ENCODE measurements around the gene LGR4. TPM values are rescaled to one million over a fixed set of nuclear protein-coding genes. Genes with fewer than 3 reads are reported as not detected.
A peak's percentile ranks its signal among the peaks of the same experiment; 100 is the strongest.

LGR4 gene
- total and polyA plus RNA-seq, 2 of the 13 experiments (the other 11 are each of a cell fraction or from before 2014, with no cell fraction given), result 42.1 to 68.7 TPM

DNA sequence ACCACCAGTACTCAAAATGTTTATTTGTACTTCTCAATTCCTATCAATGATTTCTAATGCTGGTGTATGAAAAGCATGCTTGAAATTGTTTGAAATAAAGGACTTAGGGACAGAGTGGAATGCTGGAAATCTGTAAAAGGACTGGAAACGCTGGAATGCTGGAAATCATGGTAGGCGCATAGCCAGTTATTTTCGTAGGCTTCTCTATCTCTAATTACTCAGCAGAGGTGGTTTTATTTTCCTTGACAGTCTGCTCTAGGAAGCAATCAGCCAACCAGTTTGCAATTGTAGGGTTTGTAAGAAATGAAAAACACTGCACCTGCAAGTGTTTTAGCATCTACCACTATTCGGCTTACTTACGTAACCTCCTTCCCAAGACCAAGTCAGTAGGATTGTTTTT is 33.2 kb upstream of the LGR4 start:
- peaks cover 46% of the 10 kb centered on the region for H3K79me2 ChIP-seq (ENCODE audit: insufficient read depth, low read length)
- H3K27ac ChIP-seq (ENCODE audit: extremely low read length, insufficient read depth, low read length), result peak overlapping the region; percentile 93
- POLR2A ChIA-PET, result no interaction called here
- DNase-seq (ENCODE audit: low spot score), result peak; percentile 4
- peaks cover 1 to 3% of the 10 kb centered on the region in 2 experiments; a peak in 3 of 5 replicates for H3K36me3 ChIP-seq (replicated peaks in 1 of 2; ENCODE audit: control insufficient read depth in 1 of 2, insufficient read depth in 2 of 2, low read length in 2 of 2)
- H3K4me2 ChIP-seq (ENCODE audit: low read depth, low read length), result peak overlapping the region; percentile 83
- in situ Hi-C loops (cut with HindIII; ENCODE audit: extremely low pct_ligation_motif_present, low pct_unique_long_range_greater_than_20kb) (no loop called here), intact Hi-C loops (cut with micrococcal nuclease; ENCODE audit: unreplicated experiment) (no loop called here)
- H3K9ac ChIP-seq (ENCODE audit: insufficient read depth, low read depth, low read length), result peak overlapping the region; percentile 99
- peaks cover 49% of the 10 kb centered on the region for H3K4me1 ChIP-seq (ENCODE audit: insufficient read depth, low read length)
- FAIRE-seq, result no peak
- TF ChIP-seq, protein P1, sequence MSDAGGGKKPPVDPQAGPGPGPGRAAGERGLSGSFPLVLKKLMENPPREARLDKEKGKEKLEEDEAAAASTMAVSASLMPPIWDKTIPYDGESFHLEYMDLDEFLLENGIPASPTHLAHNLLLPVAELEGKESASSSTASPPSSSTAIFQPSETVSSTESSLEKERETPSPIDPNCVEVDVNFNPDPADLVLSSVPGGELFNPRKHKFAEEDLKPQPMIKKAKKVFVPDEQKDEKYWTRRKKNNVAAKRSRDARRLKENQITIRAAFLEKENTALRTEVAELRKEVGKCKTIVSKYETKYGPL (CRISPR knock-in tag; IDR thresholded peaks at IDR 0.05), result 0 out of 2 replicates have a peak, but pooled peaks have one; percentile 39
- no peak for TF ChIP-seq SYNCRIP (IDR thresholded peaks at IDR 0.05; ENCODE audit: insufficient read depth, low read depth, low read length)
- H3K4me3 ChIP-seq (replicated peaks in 1 of 3; ENCODE audit: insufficient read depth in 1 of 3, low read depth in 2 of 3, low read length in 3 of 3), result peak overlapping the region; percentile 72 to 100 (median 87)
- 3% methylated on average over 5 of the region's 5 CpGs for WGBS (ENCODE audit: low lambda C conversion rate)
- no peaks in the 10 kb centered on the region for H3K9me3 ChIP-seq (ENCODE audit: low read length)
- peak overlapping the region; percentile 65 for H2AFZ ChIP-seq (ENCODE audit: low read length)
- H4K20me1 ChIP-seq (ENCODE audit: insufficient read depth, low read length), result peaks cover 17% of the 10 kb centered on the region
- no TSS peak for BruUV-seq (replicated peaks)
- ATAC-seq, result no peak; the same call in 2 of the 3 replicates
- CTCF ChIA-PET (ENCODE audit: low intra/inter-chr PET ratio, low total read pairs), result no interaction called here
- H3K27me3 ChIP-seq (ENCODE audit: control insufficient read depth in 1 of 2, insufficient read depth in 2 of 2, low read length in 2 of 2), result peaks cover 0 to 6% of the 10 kb centered on the region in 2 experiments; a peak in 1 of 5 replicates

DNA sequence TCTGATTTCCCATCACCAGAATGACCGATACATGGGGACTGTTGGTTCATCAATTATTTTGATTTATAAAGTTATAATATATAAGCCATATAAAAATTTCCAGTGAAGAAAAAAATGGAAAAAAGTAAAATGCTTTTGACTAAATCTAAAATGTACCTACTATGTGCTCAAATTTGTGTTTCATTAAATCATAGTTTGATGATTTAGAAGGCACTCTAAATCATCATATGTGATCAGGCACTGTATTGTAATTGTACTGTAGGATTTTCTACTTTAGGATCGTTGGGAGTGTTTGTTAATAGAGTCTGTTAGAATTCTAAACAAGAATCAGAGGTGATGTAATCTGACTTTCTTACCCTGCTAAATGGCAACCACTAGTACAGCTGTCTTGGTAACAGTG is 31.6 kb upstream of the LGR4 start:
- in situ Hi-C loops (cut with HindIII; ENCODE audit: extremely low pct_ligation_motif_present, low pct_unique_long_range_greater_than_20kb) (no loop called here), intact Hi-C loops (cut with micrococcal nuclease; ENCODE audit: unreplicated experiment) (no loop called here)
- peaks cover 4 to 14% of the 10 kb centered on the region in 2 experiments; a peak in 3 of 5 replicates for H3K36me3 ChIP-seq (replicated peaks in 1 of 2; ENCODE audit: control insufficient read depth in 1 of 2, insufficient read depth in 2 of 2, low read length in 2 of 2)
- ChIA-PET CTCF (ENCODE audit: low intra/inter-chr PET ratio, low total read pairs) (no interaction called here), POLR2A (no interaction called here)
- no peak overlapping the region for H3K4me3 ChIP-seq (replicated peaks in 1 of 3; ENCODE audit: insufficient read depth in 1 of 3, low read depth in 2 of 3, low read length in 3 of 3)
- no peak overlapping the region for H2AFZ ChIP-seq (ENCODE audit: low read length)
- WGBS (ENCODE audit: low lambda C conversion rate), result 88% methylated on average over 2 of the region's 2 CpGs
- DNase-seq (ENCODE audit: low spot score), result no peak
- peaks cover 0 to 6% of the 10 kb centered on the region in 2 experiments; a peak in 1 of 5 replicates for H3K27me3 ChIP-seq (ENCODE audit: control insufficient read depth in 1 of 2, insufficient read depth in 2 of 2, low read length in 2 of 2)
- peaks cover 46% of the 10 kb centered on the region for H3K79me2 ChIP-seq (ENCODE audit: insufficient read depth, low read length)
- H3K4me1 ChIP-seq (ENCODE audit: insufficient read depth, low read length), result peaks cover 39% of the 10 kb centered on the region
- no peak for TF ChIP-seq ZNF747 (CRISPR knock-in tag; IDR thresholded peaks at IDR 0.05; ENCODE audit: borderline replicate concordance)
- TF ChIP-seq ZKSCAN1 (IDR thresholded peaks at IDR 0.05; ENCODE audit: low read length), result peak; percentile 65; the same call in 1 of the 2 replicates
- no TSS peak for BruUV-seq (replicated peaks)
- peak overlapping the region; percentile 83; the same call in 1 of the 2 replicates for H3K4me2 ChIP-seq (ENCODE audit: low read depth, low read length)
- ATAC-seq, result no peak
- no peak for FAIRE-seq
- no peak overlapping the region for H3K9ac ChIP-seq (ENCODE audit: insufficient read depth, low read depth, low read length)
- H3K27ac ChIP-seq (ENCODE audit: extremely low read length, insufficient read depth, low read length), result no peak overlapping the region
- H3K9me3 ChIP-seq (ENCODE audit: low read length), result no peaks in the 10 kb centered on the region
- peaks cover 20% of the 10 kb centered on the region for H4K20me1 ChIP-seq (ENCODE audit: insufficient read depth, low read length)

All from HepG2 (cell line).